ENCODE measurements around the gene OSER1. TPM values are rescaled to one million over a fixed set of nuclear protein-coding genes. Genes with fewer than 3 reads are reported as not detected.

OSER1 gene
- total RNA-seq, 3 donors from 2014 or later (not counting 1 experiment from before 2014, with no cell fraction given), result 72.3 to 93.9 (median 78.3) TPM

GRCh38 chr20:44211177-44212039 is 837 bp upstream of the OSER1 start:
- Histone ChIP-seq H3K4me3 (ENCODE audit: low read length) (peak overlapping the region; percentile 69), H3K9me3 (ENCODE audit: control insufficient read depth, insufficient read depth, low read length) (no peaks in the 10 kb centered on the region), H3K36me3 (ENCODE audit: control insufficient read depth, insufficient read depth, low read length) (peaks cover 2% of the 10 kb centered on the region), H3K27me3 (ENCODE audit: control insufficient read depth, insufficient read depth, low read length) (no peaks in the 10 kb centered on the region), H3K4me1 (ENCODE audit: control insufficient read depth, insufficient read depth, low read length) (peaks cover 25% of the 10 kb centered on the region), H3K27ac (ENCODE audit: low read length) (peak overlapping the region; percentile 88)
- Mint-ChIP-seq H3K27ac (peak overlapping the region; percentile 92 to 97), H3K36me3 (peaks cover 6% of the 10 kb centered on the region), H3K9me3 (no peaks in the 10 kb centered on the region), H3K27me3 (ENCODE audit: low read depth in 2 of 2) (no peaks in the 10 kb centered on the region), H3K4me1 (peaks cover 58% of the 10 kb centered on the region in 2 donors), H3K4me3 (peak overlapping the region; percentile 98)
- ATAC-seq, result no peak
- peak in 1 of 2 donors; percentile 57 for DNase-seq
- no peak for TF ChIP-seq CTCF (IDR thresholded peaks at IDR 0.05)
- intact Hi-C loops (cut with micrococcal nuclease), result loop anchor here (2.0 to 10.0 kb wide), 2 partner anchors 253 to 673 kb away; partner anchors contain the start of gene YWHAB
- WGBS (ENCODE audit: insufficient coverage), result 23% methylated on average over 21 of the region's 24 CpGs

GRCh38 chr20:44209686-44210405 is 725 bp downstream of the OSER1 start:
- Mint-ChIP-seq H3K27ac (peak overlapping the region; percentile 92 to 97), H3K9me3 (no peaks in the 10 kb centered on the region), H3K36me3 (no peaks in the 10 kb centered on the region), H3K4me1 (peaks cover 45 to 49% of the 10 kb centered on the region in 2 donors), H3K27me3 (ENCODE audit: low read depth in 2 of 2) (no peaks in the 10 kb centered on the region), H3K4me3 (peak overlapping the region; percentile 98)
- intact Hi-C loops (cut with micrococcal nuclease), result loop anchor here (2.0 to 10.0 kb wide), 2 partner anchors 255 to 675 kb away; partner anchors contain the start of gene YWHAB
- under 1% methylated on average over 28 of the region's 31 CpGs for WGBS (ENCODE audit: insufficient coverage)
- Histone ChIP-seq H3K27me3 (ENCODE audit: control insufficient read depth, insufficient read depth, low read length) (no peaks in the 10 kb centered on the region), H3K9me3 (ENCODE audit: control insufficient read depth, insufficient read depth, low read length) (no peaks in the 10 kb centered on the region), H3K4me3 (ENCODE audit: low read length) (peak overlapping the region; percentile 81), H3K27ac (ENCODE audit: low read length) (peak overlapping the region; percentile 89), H3K36me3 (ENCODE audit: control insufficient read depth, insufficient read depth, low read length) (peaks cover 15% of the 10 kb centered on the region), H3K4me1 (ENCODE audit: control insufficient read depth, insufficient read depth, low read length) (peaks cover 22% of the 10 kb centered on the region)
- no peak for ATAC-seq
- TF ChIP-seq CTCF (IDR thresholded peaks at IDR 0.05), result no peak
- peak in 1 of 2 donors; percentile 37 for DNase-seq

GRCh38 chr20:44208770-44209169 is 1.8 kb downstream of the OSER1 start:
- Mint-ChIP-seq H3K9me3 (no peaks in the 10 kb centered on the region), H3K4me1 (peaks cover 44 to 49% of the 10 kb centered on the region in 2 donors), H3K36me3 (no peaks in the 10 kb centered on the region), H3K27ac (peak overlapping the region; percentile 92 to 97), H3K27me3 (ENCODE audit: low read depth in 2 of 2) (no peaks in the 10 kb centered on the region), H3K4me3 (peak overlapping the region; percentile 98)
- H3K4me3 ChIP-seq (ENCODE audit: low read length), result no peak overlapping the region
- DNase-seq, result peak in 1 of 2 donors; percentile 5
- no peak for ATAC-seq
- TF ChIP-seq CTCF (IDR thresholded peaks at IDR 0.05), result no peak
- intact Hi-C loops (cut with micrococcal nuclease), result no loop called here
- H3K36me3 ChIP-seq (ENCODE audit: control insufficient read depth, insufficient read depth, low read length), result peaks cover 16% of the 10 kb centered on the region
- WGBS (ENCODE audit: insufficient coverage), result 34% methylated on average over 7 of the region's 7 CpGs
- no peaks in the 10 kb centered on the region for H3K9me3 ChIP-seq (ENCODE audit: control insufficient read depth, insufficient read depth, low read length)
- no peaks in the 10 kb centered on the region for H3K27me3 ChIP-seq (ENCODE audit: control insufficient read depth, insufficient read depth, low read length)
- H3K27ac ChIP-seq (ENCODE audit: low read length), result peak overlapping the region; percentile 7
- H3K4me1 ChIP-seq (ENCODE audit: control insufficient read depth, insufficient read depth, low read length), result peaks cover 22% of the 10 kb centered on the region
